ENCODE data around the gene RND3.

Gene RND3

DNA sequence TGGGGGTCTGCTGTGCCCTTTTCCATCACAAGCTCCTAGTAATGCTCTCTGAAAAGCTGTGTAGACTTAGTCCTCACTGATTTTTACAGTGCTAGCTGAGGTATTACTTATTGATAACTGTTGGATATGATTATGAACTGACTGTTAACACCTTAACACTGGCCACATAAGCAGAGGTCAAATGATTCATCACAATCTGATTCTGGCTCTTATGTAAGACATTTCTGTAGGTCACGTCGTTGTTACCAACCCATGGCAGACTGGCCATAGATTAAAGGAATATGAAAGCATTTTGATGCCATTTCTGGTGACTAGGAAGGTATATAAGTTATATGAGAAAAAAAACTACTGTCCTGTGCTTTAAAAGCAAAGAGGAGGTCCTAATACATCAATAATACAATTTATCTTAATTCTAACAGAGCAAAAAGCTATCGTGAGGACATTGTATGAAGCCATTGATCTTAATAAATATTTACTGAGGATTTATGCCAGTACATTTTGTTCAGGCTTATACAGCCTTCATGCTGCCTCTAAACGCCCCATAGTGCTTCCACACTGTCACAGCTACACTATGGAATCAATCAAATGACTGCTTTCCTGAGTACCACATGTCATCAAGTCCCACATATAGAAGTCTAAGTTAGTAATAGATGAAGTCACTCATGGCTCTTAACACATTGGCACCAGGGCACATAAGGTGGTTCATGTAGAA, 6.9 kb upstream of the RND3 start:
- in situ Hi-C loops (cut with MboI; ENCODE audit: low sequenced_read_pairs): no loop called here

DNA sequence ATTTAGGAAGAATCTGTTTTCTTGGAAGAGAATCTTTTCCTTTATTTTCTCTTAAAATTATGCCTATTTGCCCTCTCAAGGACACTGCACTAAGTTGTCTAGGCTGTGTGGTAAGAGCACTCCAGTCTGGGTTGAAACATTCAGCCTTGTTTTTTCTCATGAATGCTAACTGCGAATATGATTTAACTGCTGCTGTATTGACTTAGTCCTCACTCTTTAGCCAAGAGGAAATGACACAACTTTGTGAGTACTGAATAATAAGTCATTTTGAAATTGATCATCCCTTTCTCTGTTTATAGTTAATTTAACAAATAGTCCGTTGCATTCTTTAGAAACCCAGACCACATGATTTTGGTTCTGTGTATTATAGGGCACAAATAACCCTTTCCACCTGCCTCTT, 4.5 kb upstream of the RND3 start:
- in situ Hi-C loops (cut with MboI; ENCODE audit: low sequenced_read_pairs): no loop called here

DNA sequence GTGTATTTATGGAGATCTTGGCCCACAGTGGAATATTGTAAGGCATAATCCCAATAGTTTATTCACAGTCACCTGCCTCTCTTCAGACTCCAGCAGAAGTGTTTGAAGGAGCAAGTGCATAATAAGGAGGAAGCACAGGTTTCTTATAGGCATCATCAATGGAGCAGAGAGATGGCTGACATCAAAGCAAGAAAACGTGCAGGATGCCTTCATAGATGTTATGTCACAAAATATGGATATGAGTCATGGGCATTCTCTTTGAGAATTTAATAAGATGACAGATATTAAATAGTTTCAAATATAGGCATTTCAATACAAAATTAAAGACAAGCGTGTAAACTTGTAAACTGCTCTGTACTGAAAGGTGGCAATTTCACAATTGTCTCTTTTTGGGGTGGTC, 4.0 kb upstream of the RND3 start:
- in situ Hi-C loops (cut with MboI; ENCODE audit: low sequenced_read_pairs): no loop called here

DNA sequence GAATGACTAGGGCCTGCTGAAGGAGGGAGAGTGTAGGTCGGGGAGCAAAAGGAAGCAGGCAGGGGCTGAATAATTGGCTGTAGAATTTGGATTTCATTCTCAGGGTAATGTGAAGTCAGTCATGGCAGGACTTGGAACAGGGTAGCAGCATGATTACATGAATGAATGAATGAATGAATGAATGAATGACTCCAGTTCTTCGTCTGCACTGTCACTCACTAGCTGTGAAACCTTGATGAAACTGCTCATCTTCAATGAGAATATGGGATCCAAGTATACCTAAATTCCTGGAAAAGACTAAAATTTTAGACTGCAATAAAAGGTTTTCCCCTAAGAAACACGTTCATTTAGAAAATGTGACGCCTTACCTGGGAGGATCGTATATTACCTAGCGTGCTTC, 3.0 kb upstream of the RND3 start:
- in situ Hi-C loops (cut with MboI; ENCODE audit: low sequenced_read_pairs): no loop called here

DNA sequence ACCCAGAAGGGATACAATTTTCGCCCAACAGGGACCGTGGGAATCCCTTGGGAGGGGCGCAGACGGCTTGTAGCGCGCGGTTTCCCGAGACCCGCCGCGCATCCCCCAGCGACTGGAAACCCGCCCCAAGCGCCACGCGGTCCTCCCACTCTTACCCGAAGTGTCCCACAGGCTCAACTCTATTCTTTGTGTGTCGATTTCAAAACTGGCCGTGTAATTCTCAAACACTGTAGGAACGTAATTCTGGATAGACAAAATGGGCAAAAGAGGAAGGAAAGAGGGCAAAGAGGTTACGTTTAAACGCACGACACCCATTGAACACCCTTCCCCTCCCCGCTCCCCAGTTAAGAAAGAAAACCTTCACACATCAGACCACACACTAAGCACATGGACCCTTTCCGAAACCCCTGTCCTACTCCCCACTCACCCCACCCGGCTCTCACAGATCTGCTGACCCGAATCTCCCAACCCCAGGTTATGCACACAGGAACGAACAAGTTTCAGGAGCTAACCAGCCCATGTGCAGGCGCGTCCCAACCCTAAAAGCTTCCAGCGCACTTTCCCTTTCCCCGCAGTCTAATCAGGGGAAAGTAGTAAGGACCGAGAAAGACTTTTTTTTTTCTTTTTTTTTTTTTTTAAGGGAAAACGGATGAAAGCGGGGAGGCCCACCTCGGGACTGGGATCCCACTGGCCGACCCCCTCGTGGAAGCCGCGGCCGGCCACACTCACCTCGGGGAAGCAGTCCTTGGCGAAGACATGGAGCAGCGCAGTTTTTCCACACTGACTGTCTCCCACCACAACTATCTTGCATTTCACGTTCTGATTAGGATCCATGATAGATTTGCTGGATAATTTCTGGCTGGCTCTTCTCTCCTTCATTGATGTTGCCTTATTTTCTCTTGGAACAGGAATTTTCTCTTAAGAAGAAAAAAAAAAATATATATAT, 655 bp downstream of the RND3 start:
- in situ Hi-C loops (cut with MboI; ENCODE audit: low sequenced_read_pairs): no loop called here

DNA sequence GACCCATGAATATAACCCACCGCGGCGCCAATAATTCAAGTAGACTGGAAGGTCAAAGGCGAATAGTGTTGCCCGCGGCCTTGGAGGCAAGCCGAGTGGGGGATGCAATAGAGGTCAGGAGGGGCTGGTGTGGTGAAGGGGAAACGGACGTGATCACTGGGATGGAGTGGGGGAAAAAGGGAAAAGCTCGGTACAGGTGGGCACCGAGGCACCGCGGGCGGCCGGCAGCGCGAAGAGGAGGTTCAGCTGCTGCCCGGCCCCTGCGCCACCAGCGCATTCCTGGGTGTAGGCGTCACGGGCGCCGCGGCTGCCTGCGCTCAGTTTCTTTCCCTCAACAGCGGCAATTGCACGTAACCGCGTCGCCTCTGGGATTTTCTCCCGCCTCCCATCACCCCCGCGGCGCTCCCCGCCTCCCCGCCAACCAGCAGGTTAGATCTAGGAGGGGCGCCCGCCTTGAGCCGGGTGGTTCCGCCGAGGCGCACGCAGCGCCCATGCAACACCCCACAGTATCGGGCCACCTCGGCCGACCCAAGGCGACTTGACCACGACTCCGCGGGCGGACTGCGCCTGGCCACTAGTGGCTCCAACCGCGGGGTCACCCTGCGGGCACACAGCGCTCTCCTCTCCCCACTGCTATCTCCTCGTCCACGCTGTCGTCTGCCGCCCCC, 1.5 kb downstream of the RND3 start:
- in situ Hi-C loops (cut with MboI; ENCODE audit: low sequenced_read_pairs): no loop called here

DNA sequence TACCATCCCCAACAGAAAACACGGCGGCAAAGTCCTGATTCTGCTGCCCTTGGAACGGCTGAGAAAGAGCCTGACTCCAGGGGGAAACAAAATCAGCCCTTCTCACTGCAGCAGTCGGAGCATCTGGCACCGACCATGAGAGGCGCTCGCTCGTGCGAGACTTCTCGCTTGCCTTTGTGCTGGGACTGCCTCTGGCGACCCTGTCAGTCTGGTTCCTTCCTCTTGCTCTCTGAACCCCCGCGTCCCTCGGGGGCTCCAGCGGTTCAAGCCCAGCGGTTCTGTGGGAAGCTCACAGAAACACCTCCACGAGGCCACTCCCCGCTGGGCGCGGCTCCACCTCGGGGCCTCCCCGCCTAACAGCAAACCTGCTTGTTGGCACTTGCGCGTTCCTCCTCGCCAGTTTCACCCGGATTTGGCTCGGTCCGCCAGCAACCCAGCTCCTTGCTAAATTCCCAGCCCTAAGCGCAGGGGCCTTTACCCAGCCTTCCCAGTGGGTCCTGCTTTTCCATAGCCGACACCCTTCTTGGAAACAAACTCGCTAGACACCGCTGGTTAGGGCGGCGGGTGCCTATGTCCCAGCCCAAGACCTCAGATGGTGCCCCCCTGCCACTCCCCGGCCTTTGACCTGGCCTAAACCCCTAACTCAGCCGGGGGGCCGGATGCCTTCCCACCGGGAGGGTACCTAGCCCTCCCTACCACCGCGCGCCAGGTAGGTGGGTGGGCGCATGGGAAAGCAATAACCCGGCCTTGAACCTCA, 2.2 kb downstream of the RND3 start:
- in situ Hi-C loops (cut with MboI; ENCODE audit: low sequenced_read_pairs): no loop called here

DNA sequence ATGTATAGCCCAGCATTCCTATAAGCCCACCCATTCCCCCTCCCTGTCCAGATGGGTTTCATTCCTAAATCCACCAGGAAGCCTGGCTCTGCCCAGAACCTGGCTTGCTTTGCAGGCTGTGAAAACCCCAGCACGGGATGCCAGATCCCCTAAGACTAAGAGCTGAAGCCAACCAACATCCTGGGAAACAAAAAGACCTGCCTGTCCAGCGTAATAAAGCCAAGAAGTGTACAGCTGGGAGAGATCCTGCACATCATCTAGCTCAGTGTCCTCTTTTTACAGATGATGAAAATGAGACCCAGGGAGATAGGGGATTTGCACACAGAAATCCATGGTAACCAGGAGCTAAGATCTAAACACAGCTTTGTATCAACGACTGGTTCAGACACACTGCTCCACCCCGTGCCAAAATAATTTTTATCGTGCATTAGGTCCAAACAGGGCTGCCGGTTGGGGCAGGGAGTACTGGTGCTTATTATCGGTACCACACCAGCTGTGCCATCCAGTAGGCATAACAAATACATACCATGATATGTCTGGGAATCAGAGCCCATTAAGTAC, 2.9 kb downstream of the RND3 start:
- in situ Hi-C loops (cut with MboI; ENCODE audit: low sequenced_read_pairs): no loop called here

DNA sequence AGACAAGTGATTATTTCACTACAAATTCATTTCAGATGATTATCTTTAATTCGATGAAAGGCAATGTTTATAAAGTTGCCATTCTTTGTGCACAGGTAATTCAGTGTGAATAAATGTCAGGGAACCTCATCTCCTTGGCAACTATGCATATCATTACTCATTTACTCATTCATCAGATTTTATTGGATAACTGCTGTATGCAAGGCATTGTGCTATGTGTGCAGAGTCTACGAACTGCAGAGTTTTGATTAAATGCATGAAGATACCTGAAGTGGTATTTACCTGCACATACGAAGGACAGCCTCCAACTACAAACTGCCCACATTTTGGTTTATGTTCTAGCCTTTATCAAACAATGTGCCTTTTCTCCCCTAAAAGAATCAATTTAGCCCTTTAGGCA, 3.5 kb downstream of the RND3 start:
- in situ Hi-C loops (cut with MboI; ENCODE audit: low sequenced_read_pairs): no loop called here

DNA sequence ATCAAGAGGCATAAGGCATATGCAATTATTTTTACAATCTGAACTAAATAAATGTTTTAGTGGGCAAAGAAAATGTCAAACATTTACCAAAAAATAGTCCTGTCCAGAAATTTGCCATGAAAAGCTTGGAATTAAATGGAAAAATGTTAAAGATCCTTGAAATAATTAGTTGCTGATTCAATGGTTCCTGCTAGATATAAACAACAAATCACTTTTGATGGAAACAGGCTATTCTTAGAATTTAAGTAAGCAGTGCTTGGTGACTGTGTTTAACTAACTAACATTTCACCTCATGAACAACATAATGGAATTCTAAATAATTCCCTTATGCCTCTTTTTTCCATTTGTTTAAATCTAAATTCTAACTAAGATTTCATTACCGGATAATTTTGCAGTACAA, 3.9 kb downstream of the RND3 start:
- in situ Hi-C loops (cut with MboI; ENCODE audit: low sequenced_read_pairs): no loop called here

DNA sequence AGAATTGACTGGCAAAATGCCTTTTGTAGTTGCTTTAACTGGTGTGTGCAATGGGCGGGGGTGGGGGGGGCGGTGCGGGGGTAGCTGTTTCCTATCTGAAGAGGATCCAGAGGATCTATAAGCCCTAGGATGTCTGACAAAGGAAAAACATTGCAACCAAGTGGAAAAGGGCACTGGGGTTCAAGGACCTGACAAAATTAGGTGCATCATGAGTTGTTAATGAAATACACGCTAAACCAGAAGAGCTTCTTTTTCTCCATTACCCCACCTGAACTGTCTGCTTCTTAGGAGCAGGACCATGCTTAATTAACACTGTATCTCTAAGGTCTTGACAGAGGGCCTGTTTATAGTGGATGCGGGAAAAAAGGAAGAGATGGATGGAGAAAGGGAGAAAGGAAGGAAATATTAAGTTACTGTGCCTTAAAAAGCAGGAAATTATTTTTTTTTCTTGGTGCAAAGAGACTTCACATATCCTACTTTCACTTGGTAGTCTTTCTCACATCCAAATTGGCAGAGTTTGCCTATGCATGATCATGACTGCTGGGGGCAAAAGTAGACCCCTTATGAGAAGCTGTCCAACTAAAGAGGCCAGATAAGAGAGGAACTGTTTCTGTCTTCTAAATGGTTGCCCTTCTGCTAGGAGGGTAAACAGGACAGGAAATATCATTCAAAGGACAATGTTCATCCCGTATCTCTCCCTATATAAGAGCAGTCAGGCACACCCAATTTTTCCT, 4.6 kb downstream of the RND3 start:
- in situ Hi-C loops (cut with MboI; ENCODE audit: low sequenced_read_pairs): no loop called here

DNA sequence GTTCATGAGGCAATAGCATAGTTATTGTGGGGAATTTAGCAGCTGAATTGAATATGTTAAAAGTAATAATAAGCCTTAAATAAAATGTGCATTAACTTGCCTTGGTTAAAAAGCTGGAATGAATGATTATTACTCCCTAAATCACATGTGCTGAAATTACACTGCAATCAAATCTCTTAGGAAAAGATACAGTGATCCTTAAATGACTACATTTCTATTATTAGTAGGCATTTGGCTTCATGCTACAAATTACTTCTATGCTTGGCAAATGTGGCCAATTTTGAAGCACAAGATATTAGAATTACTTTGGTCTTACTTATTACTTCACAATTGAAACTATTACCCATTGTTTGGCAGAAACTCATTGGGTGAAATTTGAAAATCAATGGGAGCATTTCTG, 5.4 kb downstream of the RND3 start:
- in situ Hi-C loops (cut with MboI; ENCODE audit: low sequenced_read_pairs): no loop called here

DNA sequence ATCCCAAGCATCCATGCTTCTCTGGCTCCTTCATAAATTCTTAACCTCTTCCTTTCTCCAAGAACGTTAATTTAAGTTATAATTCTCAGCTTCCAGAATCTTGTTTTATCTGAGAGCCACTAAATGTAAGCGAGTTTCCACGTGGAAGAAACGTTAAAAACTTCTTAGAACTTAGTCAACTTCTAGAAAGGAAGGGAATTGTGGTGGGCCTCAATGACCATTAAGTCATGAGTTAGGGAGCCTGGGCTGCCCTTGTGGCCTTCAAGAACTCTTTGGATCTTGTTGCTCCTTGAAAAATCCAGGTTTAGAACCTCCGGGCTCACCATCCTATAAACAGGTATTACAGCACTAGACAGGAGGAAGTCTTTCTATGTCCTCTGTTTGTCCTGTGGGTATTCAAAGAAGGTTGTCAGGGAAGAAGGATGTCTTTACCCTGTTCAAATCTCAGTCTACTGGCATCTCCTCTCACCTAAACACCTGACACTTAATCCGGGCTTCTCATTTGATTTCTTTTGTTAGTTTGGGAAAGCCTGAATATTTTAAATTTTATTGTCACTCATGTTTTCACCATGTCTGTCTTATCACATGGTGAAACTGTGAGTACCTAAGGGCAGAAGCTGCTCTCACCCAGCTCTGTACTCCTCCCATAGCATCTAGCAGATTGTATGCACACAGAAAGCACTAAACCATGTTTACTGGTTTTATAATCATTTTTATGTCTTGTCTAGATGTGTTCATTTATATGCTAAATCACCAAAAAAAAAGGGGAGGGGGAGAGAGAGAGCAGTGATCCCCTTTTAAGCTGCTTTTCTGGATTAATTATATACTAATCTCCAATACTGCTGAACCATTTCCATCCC, 6.3 kb downstream of the RND3 start:
- in situ Hi-C loops (cut with MboI; ENCODE audit: low sequenced_read_pairs): no loop called here

DNA sequence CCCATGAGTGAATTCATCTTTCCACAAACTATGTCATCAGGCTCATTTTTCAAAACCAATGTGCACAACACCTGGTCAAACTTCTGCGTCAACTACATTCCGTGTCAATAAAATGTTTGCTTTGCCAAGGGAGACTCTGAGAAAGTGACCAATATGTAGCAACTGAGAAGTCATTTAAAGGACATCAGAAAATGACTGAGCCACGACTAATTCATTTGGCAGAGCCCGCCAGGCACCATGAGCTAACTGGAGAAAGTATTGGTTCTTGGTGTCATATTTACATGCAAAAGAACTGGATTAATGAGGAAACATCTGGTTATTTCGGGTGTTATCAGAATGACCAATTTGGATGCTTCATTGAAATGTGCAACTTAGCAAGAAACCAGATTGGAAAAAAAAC, 7.2 kb downstream of the RND3 start:
- in situ Hi-C loops (cut with MboI; ENCODE audit: low sequenced_read_pairs): no loop called here

DNA sequence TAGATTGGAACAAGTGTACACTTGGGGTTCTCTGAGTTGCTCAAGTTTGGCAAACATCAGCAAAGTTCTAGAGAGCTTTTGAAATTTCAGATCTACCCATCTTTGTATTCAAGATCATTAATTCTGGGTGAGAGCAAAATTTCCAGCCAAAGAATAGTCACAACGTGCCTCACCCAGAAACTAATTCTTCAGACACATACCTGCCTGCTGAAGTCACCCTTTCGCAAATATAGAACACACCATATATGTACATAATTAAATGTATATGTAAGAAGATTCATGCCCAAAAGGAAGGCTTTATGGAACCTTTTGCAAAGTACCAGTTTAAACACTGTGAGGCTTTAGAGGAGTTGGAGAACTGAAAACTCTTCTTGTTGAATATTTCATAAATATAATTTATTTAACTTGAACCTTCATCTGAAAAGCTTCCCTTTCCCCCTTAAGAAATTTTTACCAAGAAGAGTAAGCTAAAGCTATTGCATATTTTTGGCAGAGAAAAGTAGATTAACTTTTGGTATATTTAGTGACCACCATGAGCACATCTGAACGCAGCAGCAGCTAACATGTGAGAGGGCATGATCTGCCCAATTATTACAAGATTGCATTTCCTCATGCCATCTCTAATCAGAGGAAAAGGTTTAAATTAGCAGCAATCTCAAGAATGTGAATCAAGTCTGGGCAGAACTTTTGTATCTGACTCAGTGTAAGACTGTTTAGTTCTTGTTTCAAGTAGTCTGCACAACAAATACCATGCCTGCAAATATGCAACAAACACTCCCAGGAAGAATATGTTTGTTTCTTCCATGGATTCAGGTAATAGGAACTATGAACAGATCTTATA, 8.2 kb downstream of the RND3 start:
- in situ Hi-C loops (cut with MboI; ENCODE audit: low sequenced_read_pairs): no loop called here

DNA sequence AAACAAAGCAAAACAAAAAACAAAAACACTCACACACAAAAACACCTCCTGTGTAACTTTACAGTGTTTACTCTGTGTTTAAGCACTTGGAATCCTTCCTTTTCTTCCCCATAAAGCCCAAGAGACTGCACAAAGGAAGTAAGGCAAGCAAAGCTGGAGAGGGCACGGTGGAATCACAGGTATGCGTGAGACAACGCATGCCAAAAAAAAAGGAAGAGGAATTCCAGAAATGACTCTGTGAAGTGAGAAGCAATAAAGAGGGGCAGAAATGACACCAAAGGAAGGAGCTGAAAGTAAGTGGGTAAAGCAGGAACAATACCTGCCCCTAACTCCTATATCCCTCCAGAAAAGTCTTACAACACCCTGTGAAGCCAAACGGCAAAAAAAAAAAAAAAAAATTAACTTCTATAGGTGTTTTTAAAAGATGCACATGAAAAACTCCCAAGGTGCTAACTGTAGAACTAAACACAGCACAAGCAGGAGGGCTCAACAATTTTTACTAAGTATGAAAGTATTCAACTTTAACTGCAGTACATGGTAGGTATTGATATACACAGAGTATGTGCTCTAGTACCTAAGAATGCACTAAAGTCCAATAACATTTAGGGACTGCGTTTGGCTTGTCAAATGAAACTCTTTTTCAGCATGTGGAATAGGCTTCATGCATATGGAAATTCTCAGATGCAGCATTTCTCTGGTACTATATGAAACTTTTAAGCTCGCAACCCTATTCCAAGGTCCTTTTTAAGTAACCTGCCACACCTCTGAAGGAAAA, 9.1 kb downstream of the RND3 start:
- in situ Hi-C loops (cut with MboI; ENCODE audit: low sequenced_read_pairs): no loop called here

DNA sequence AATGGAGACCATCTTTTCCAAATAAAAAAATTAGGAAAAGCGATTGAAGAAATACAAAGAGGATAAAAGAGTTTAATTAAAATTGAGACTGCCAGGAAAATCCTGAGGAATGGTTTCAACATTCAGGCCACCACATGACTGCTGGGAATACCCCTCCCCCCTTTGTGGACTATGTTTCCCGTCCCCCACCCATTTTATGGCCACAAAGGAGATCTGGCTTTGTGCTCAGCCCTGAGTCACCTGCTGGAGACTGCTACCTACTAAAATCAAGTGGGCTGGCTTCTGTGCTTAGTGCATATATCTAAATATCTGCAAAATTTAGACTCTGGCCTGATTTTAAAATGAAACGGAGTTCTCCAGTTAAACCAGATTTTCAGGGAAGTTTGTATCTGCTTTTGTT, 10.1 kb downstream of the RND3 start:
- in situ Hi-C loops (cut with MboI; ENCODE audit: low sequenced_read_pairs): no loop called here
